Ishikawa (cell line): ENCODE data around the gene WNT5B.

Experiments
- CEBPB ChIP-seq: IDR thresholded peaks from 2 replicates; pipeline ENCODE4 v1.6.1; 2012
- CREB1 ChIP-seq: IDR thresholded peaks from 2 replicates; pipeline ENCODE4 v1.6.1; 2012; ENCODE audit warnings: low read depth
- EP300 ChIP-seq: IDR thresholded peaks from 2 replicates; pipeline ENCODE4 v1.6.1; 2012; ENCODE audit warnings: borderline replicate concordance
- MAX ChIP-seq: IDR thresholded peaks from 2 replicates; pipeline ENCODE4 v1.6.1; 2012
- NFIC ChIP-seq: IDR thresholded peaks from 2 replicates; pipeline ENCODE4 v1.6.1; 2012
- RAD21 ChIP-seq: IDR thresholded peaks from 2 replicates; pipeline ENCODE4 v1.6.1; 2012; ENCODE audit warnings: low read depth
- YY1 ChIP-seq: IDR thresholded peaks from 2 replicates; pipeline ENCODE4 v1.6.1; 2012; ENCODE audit warnings: low read depth

GRCh38 chr12:1611803-1612572 is 17.0 kb upstream of the WNT5B start:
- TF ChIP-seq EP300 (no peak), YY1 (no peak), NFIC (no peak), CEBPB (no peak), MAX (no peak), CREB1 (no peak), RAD21 (no peak)
